Measurements from ENCODE around the gene TMEM144.

Gene TMEM144

GRCh38 chr4:158209825-158210807 lies at the start of gene TMEM144:
Gene TMEM144, plus strand, starts transcription at chr4:158210486. Its CDS starts 2,182 bp downstream, at chr4:158212668.
- DNase-seq (ENCODE audit: low spot score): peak; percentile 93

- peak; percentile 57 for DNase-seq (ENCODE audit: low spot score)
These were observed 48.5 kb upstream of the TMEM144 start for GRCh38 chr4:158161551-158162354.

- DNase-seq (ENCODE audit: low spot score): no peak
These were observed 47.7 kb upstream of the TMEM144 start for GRCh38 chr4:158162631-158163030.

GRCh38 chr4:158163941-158164767 lies 46.1 kb upstream of the TMEM144 start:
- DNase-seq (ENCODE audit: low spot score): no peak

- DNase-seq (ENCODE audit: low spot score): no peak
These were observed 45.5 kb upstream of the TMEM144 start for GRCh38 chr4:158164768-158165213.

- no peak for DNase-seq (ENCODE audit: low spot score)
These were observed 43.6 kb upstream of the TMEM144 start for GRCh38 chr4:158166701-158167100.

- DNase-seq (ENCODE audit: low spot score): no peak
These were observed 41.7 kb upstream of the TMEM144 start for GRCh38 chr4:158168606-158169005.

- DNase-seq (ENCODE audit: low spot score): no peak
These were observed 40.8 kb upstream of the TMEM144 start for GRCh38 chr4:158169506-158169905.

- DNase-seq (ENCODE audit: low spot score): no peak
These were observed 40.2 kb upstream of the TMEM144 start for GRCh38 chr4:158169931-158170690.

- no peak for DNase-seq (ENCODE audit: low spot score)
These were observed 39.4 kb upstream of the TMEM144 start for GRCh38 chr4:158170691-158171561.

GRCh38 chr4:158172261-158173258 lies 37.7 kb upstream of the TMEM144 start, which contains the start of gene GASK1B:
Gene GASK1B, minus strand, starts transcription at chr4:158173025. Its CDS starts 1,650 bp downstream, at chr4:158171375.
- DNase-seq (ENCODE audit: low spot score): peak; percentile 73

GRCh38 chr4:158176108-158176507 lies 34.2 kb upstream of the TMEM144 start:
- peak; percentile 61 for DNase-seq (ENCODE audit: low spot score)

- DNase-seq (ENCODE audit: low spot score): no peak
These were observed 33.5 kb upstream of the TMEM144 start for GRCh38 chr4:158176776-158177175.

- DNase-seq (ENCODE audit: low spot score): no peak
These were observed 30.8 kb upstream of the TMEM144 start for GRCh38 chr4:158179465-158179864.

- DNase-seq (ENCODE audit: low spot score): no peak
These were observed 28.4 kb upstream of the TMEM144 start for GRCh38 chr4:158181906-158182305.

GRCh38 chr4:158182736-158183135 lies 27.6 kb upstream of the TMEM144 start:
- DNase-seq (ENCODE audit: low spot score): peak; percentile 31

GRCh38 chr4:158186815-158187214 lies 23.5 kb upstream of the TMEM144 start:
- no peak for DNase-seq (ENCODE audit: low spot score)

- DNase-seq (ENCODE audit: low spot score): no peak
These were observed 20.9 kb upstream of the TMEM144 start for GRCh38 chr4:158189422-158189821.

- DNase-seq (ENCODE audit: low spot score): no peak
These were observed 19.6 kb upstream of the TMEM144 start for GRCh38 chr4:158190718-158191117.

Measured in RKO (cell line).